ENCODE data around the gene STPG3. TPM values are rescaled to one million over a fixed set of nuclear protein-coding genes. Genes with fewer than 3 reads are reported as not detected.

Gene STPG3
- total RNA-seq, 1 donor from 2014 or later, result 0.18 TPM

DNA sequence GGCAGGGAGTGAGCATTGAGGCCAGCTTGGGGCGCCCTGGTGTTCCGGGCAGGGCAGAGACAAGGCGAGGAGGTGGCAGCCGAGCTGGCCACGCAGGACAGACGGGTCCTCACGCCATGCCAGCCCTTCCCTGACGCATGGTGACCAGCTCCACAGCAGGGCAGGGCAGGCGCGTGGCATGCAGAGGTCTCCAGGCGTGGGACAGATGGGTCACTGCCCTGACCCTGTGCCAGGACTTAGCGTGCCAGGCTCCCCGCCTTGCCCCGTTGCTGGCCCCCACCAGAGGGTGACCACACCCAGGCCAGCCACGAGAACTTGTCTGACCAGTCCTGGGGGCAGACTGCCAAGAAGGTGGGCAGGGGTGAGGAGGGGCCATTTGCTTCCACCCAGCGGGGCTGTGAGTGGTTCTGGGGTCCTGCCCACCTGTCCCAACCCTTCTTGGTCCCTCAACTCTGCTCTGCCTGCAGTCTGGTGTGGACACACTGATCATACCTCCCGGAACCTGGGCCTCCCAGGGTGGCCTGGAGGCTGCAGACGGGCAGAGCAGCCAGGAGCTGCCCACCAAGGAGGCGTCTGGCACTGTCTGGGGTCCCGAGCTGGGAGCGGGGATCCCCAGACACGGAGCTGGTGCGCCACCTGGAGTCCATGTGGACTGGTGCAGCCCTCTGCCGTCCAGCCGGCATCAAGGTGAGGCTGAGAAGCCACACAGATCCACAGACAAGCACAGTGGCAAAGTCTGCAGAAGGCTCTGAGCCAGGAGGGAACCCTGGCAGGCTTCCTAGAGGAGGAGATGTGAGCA is 23.8 kb upstream of the STPG3 start, which contains the start of gene RNF224:
Gene RNF224 (plus strand): TSS at position 449 of the 799 bp plus-strand sequence. CDS start 834 bp downstream, outside the sequence.
- TF ChIP-seq, protein P1, sequence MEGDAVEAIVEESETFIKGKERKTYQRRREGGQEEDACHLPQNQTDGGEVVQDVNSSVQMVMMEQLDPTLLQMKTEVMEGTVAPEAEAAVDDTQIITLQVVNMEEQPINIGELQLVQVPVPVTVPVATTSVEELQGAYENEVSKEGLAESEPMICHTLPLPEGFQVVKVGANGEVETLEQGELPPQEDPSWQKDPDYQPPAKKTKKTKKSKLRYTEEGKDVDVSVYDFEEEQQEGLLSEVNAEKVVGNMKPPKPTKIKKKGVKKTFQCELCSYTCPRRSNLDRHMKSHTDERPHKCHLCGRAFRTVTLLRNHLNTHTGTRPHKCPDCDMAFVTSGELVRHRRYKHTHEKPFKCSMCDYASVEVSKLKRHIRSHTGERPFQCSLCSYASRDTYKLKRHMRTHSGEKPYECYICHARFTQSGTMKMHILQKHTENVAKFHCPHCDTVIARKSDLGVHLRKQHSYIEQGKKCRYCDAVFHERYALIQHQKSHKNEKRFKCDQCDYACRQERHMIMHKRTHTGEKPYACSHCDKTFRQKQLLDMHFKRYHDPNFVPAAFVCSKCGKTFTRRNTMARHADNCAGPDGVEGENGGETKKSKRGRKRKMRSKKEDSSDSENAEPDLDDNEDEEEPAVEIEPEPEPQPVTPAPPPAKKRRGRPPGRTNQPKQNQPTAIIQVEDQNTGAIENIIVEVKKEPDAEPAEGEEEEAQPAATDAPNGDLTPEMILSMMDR (IDR thresholded peaks at IDR 0.05; ENCODE audit: unreplicated experiment), result peak; percentile 87
- Mint-ChIP-seq H3K36me3 (no peaks in the 10 kb centered on the region), H3K27me3 (ENCODE audit: low read depth) (peaks cover 4% of the 10 kb centered on the region), H3K9me3 (no peaks in the 10 kb centered on the region), H3K4me3 (peak within 1 kb of the TSS; percentile 33), H3K27ac (peak within 1 kb of the TSS; percentile 90), H3K4me1 (peaks cover 9% of the 10 kb centered on the region)
- DNase-seq (ENCODE audit: low spot score in 2 of 2, unreplicated experiment in 2 of 2), result peak; percentile 69 to 87

DNA sequence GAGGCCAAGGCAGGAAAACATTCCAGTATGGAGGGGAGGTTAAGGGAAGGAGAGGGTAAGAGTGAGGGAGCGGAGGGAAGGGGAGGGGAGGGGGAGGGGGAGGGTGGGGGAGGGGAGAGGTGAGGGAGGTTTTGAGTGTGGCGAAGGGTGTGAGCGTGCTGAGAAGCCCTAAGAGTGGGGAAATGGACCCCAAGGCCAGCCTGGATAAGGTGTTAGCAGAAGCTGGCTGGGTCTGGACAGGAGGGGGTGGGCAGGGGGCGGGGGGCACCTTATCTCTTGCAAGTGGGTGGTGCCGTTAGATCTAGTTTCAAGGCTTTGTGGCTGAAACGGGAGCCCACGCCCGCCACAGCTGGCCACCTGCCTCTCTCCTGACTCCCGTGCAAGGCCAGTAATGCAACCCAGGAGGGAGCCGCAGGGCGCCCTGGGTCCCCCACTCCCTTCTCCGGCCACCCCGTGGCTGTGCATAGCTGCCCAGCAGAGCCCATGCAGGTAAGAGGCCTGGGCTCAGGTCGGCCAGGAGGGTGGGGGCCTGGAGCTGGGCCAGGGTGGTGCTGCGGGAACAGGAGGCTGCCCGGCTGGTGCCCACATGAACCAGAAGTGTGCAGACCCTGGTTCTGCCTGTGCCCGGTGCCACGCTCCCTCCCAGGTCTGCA is 23.1 kb upstream of the STPG3 start:
- Mint-ChIP-seq H3K4me3 (no peak overlapping the region), H3K4me1 (peaks cover 8% of the 10 kb centered on the region), H3K27me3 (ENCODE audit: low read depth) (peaks cover 3% of the 10 kb centered on the region), H3K27ac (peak overlapping the region; percentile 90), H3K36me3 (no peaks in the 10 kb centered on the region), H3K9me3 (no peaks in the 10 kb centered on the region)
- no peak for DNase-seq (ENCODE audit: low spot score in 2 of 2, unreplicated experiment in 2 of 2)
- TF ChIP-seq, protein P1 (IDR thresholded peaks at IDR 0.05; ENCODE audit: unreplicated experiment), result no peak

DNA sequence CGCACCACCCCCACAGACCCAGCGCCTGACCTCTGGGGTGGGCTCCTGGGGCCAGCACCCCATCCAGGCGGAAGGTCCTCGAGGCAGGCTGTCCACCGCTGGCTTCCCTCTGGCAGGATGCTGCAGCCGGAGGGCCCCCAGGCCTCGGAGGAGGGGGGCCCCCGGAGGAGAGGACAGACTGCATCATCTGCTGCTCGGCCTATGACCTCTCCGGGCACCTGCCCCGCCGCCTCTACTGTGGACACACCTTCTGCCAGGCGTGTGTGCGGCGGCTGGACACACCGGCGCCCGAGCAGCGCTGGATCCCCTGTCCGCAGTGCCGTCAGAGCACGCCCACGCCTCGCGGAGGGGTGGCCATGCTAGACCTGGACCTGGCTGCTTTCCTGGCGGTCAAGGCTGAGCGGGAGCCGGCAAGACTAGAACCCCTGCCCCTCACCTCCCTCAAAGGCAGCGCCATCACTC is 22.5 kb upstream of the STPG3 start:
- peaks cover 3% of the 10 kb centered on the region for H3K27me3 Mint-ChIP-seq (ENCODE audit: low read depth)
- H3K4me1 Mint-ChIP-seq, result peaks cover 7% of the 10 kb centered on the region

DNA sequence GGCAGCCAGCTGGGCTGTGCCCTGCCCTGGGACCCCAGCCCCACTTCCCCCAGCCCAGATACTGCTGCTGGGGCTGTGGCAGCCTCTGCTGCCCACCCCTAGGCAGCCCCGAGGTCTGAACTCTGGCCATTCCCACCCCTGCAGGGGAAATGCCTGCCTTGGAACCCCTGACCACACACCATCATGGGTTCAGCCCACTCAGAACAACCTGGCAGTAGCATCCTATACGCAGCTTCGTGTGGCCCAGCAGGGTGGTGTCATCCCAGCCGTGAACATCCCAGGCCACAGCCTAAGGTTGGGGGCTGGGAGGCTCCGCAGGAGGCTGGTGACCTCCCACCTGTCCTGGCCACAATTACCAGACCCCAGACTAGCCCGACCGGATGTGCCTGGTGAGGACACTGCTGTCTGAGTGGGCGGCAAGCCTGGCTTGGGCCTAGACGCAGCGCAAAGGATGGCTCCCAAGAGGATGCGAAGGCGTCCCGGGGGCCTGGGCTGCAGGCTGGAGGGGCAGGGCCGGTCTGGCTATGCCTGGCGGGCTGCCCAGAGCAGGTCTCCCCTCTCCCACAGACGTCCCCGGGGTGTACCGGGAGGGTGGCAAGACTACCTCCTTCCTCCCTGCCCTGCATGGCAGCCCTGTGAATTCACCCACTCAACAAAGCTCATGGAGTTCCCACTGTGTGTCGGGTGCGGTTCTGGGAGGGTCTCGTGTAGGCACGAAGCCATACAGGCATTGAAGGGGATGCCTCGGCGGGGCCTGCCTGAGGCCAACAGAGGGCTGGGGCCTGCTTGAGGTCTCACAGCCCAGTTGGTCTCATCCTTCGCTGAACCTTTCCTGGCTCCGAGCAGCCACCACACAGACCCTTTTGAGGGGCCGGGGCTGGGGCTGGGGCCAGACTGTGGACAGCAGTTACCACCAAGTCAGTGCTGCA is 21.9 kb upstream of the STPG3 start:
- H3K9me3 Mint-ChIP-seq, result no peaks in the 10 kb centered on the region
- TF ChIP-seq, protein P1 (IDR thresholded peaks at IDR 0.05; ENCODE audit: unreplicated experiment), result no peak
- H3K4me3 Mint-ChIP-seq, result no peak overlapping the region
- no peak for DNase-seq (ENCODE audit: low spot score in 2 of 2, unreplicated experiment in 2 of 2)
- peaks cover 3% of the 10 kb centered on the region for H3K27me3 Mint-ChIP-seq (ENCODE audit: low read depth)
- H3K27ac Mint-ChIP-seq, result no peak overlapping the region
- H3K36me3 Mint-ChIP-seq, result no peaks in the 10 kb centered on the region
- H3K4me1 Mint-ChIP-seq, result peaks cover 7% of the 10 kb centered on the region

More for the DNA sequence above, 22.5 kb upstream of the STPG3 start:
- Mint-ChIP-seq H3K4me3 (no peak overlapping the region), H3K27ac (no peak overlapping the region), H3K36me3 (no peaks in the 10 kb centered on the region), H3K9me3 (no peaks in the 10 kb centered on the region)
- no peak for DNase-seq (ENCODE audit: low spot score in 2 of 2, unreplicated experiment in 2 of 2)
- TF ChIP-seq, protein P1 (IDR thresholded peaks at IDR 0.05; ENCODE audit: unreplicated experiment), result no peak
